ENCODE measurements around the gene SCFD2.
"Not testable (repeated sequence)": the region's sequence is repeated elsewhere in the genome, so short reads cannot be mapped to it uniquely, and the experiment has no call there.

The SCFD2 gene

DNA sequence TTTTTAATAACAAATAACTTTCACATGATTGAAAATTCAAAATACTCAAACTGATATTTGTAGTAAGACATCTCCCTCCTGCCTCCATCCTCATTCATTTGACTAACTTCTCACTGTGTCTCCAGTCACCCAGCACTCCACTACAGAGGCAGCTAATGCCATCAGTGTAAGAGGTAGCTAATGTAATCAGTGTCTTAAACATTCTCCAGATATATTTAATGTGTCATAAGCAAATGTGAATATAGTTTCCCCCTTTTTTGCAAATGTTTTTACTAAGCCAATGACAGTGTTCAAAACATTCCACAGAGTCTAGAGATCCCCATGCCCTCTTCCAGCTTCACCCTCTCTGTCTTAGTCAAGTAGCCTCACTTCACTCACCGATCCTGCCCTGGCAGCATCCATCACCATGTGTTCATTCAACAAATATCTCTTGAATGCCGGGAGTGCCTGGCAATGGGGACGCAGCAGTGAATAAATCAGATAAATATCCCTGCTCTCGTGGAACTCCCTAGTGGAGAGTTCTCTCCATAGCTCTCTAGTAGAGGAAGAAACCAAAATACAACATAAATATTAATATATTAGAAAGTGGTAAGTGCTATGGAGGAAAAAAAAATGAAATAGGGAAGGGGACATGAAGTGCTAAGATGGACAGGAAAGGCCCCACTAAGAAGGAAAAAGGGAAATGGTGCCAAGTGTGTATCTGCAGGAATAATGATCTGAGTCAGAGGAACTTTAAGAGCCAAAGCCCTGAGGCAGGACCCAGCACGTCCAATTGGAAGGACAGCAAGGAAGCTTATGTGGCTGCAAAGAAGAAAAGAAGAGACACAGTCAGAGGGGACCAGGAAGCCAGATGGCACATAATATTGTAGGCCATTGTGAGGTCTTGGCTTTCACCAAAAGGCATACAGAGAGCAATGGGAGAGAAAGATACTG is 18.7 kb downstream of the SCFD2 start:
- H3K27me3 ChIP-seq (ENCODE audit: insufficient read depth, low read length, poor library complexity), result no peaks in the 10 kb centered on the region
- H3K27ac ChIP-seq (ENCODE audit: low read length), result no peak overlapping the region
- H3K4me1 ChIP-seq (ENCODE audit: insufficient read depth, low read length), result no peaks in the 10 kb centered on the region
- ATAC-seq (ENCODE audit: insufficient read depth, low read depth) (no peak), DNase-seq (no peak)
- TF ChIP-seq CTCF (IDR thresholded peaks at IDR 0.05; ENCODE audit: borderline replicate concordance, extremely low read depth, low read length, poor library complexity, severe bottlenecking), result no peak
- TF ChIP-seq EZH2 (IDR thresholded peaks at IDR 0.05; ENCODE audit: borderline replicate concordance, low read depth, low read length, severe bottlenecking), result no peak
- H3K9ac ChIP-seq (ENCODE audit: low read depth, low read length), result no peak overlapping the region
- H3K36me3 ChIP-seq (ENCODE audit: insufficient read depth, low read length), result peaks cover 31% of the 10 kb centered on the region
- H3K4me3 ChIP-seq (ENCODE audit: low read depth in 1 of 2, low read length in 2 of 2), result no peak overlapping the region
- no peaks in the 10 kb centered on the region for H3K9me3 ChIP-seq (ENCODE audit: insufficient read depth, low read length, severe bottlenecking)
- H2AFZ ChIP-seq (ENCODE audit: low read depth, low read length), result no peak overlapping the region
- H3K4me2 ChIP-seq (ENCODE audit: insufficient read depth, low read length), result no peak overlapping the region
- no peaks in the 10 kb centered on the region for H3K79me2 ChIP-seq (ENCODE audit: insufficient read depth, low read length)
- H4K20me1 ChIP-seq (ENCODE audit: insufficient read depth, low read length), result no peaks in the 10 kb centered on the region

DNA sequence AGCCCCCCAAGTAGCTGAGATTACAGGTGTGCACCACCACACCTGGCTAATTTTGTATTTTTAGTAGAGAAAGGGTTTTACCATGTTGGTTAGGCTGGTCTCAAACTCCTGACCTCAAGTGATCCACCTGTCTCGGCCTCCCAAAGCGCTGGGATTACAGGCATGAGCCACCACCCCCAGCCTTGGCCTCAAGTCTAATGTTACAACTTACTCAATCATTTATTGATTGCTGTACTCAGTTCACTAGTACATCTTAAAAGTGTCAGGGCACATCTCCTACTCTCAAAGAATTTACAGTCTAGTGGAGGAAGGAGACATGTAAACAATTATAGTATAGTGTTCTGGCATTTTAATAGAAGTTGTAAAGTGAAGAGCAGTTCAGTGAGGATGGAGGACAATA is 19.5 kb downstream of the SCFD2 start:
- peaks cover 31% of the 10 kb centered on the region for H3K36me3 ChIP-seq (ENCODE audit: insufficient read depth, low read length)
- H2AFZ ChIP-seq (ENCODE audit: low read depth, low read length); H3K27me3 ChIP-seq (ENCODE audit: insufficient read depth, low read length, poor library complexity); H3K4me2 ChIP-seq (ENCODE audit: insufficient read depth, low read length); H3K9me3 ChIP-seq (ENCODE audit: insufficient read depth, low read length, severe bottlenecking); DNase-seq; H3K79me2 ChIP-seq (ENCODE audit: insufficient read depth, low read length); H3K4me3 ChIP-seq (ENCODE audit: low read depth in 1 of 2, low read length in 2 of 2); ATAC-seq (ENCODE audit: insufficient read depth, low read depth); H4K20me1 ChIP-seq (ENCODE audit: insufficient read depth, low read length); H3K4me1 ChIP-seq (ENCODE audit: insufficient read depth, low read length); H3K27ac ChIP-seq (ENCODE audit: low read length); H3K9ac ChIP-seq (ENCODE audit: low read depth, low read length): not testable (repeated sequence)

GRCh38 chr4:53340145-53340544 is 25.7 kb downstream of the SCFD2 start:
- not testable (repeated sequence) for H3K79me2 ChIP-seq (ENCODE audit: insufficient read depth, low read length)

DNA sequence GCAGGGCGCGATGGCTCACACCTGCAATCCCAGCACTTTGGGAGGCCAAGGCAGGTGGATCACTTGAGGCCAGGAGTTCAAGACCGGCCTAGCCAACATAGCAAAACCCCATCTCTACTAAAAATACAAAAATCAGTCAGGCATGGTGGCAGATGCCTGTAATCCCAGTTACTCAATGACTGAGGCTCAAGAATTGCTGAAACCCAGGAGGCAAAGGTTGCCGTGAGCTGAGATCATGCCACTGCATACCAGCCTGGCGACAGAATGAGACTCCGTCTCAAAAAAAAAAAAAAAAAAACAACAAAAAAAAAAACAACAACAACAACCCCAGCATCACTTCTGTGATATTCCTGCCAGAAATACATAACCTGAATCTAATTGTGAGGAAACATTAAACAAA is 30.9 kb downstream of the SCFD2 start:
- H3K4me2 ChIP-seq (ENCODE audit: insufficient read depth, low read length); H3K4me1 ChIP-seq (ENCODE audit: insufficient read depth, low read length); H3K4me3 ChIP-seq (ENCODE audit: low read depth in 1 of 2, low read length in 2 of 2); H2AFZ ChIP-seq (ENCODE audit: low read depth, low read length); H3K9me3 ChIP-seq (ENCODE audit: insufficient read depth, low read length, severe bottlenecking); H3K36me3 ChIP-seq (ENCODE audit: insufficient read depth, low read length); H4K20me1 ChIP-seq (ENCODE audit: insufficient read depth, low read length); H3K27me3 ChIP-seq (ENCODE audit: insufficient read depth, low read length, poor library complexity); H3K79me2 ChIP-seq (ENCODE audit: insufficient read depth, low read length); H3K9ac ChIP-seq (ENCODE audit: low read depth, low read length); H3K27ac ChIP-seq (ENCODE audit: low read length); ATAC-seq (ENCODE audit: insufficient read depth, low read depth); DNase-seq: not testable (repeated sequence)

More at GRCh38 chr4:53340145-53340544, 25.7 kb downstream of the SCFD2 start:
- not testable (repeated sequence) for H3K9me3 ChIP-seq (ENCODE audit: insufficient read depth, low read length, severe bottlenecking); H3K27me3 ChIP-seq (ENCODE audit: insufficient read depth, low read length, poor library complexity); H3K4me2 ChIP-seq (ENCODE audit: insufficient read depth, low read length); H3K27ac ChIP-seq (ENCODE audit: low read length); H2AFZ ChIP-seq (ENCODE audit: low read depth, low read length); H4K20me1 ChIP-seq (ENCODE audit: insufficient read depth, low read length); DNase-seq; ATAC-seq (ENCODE audit: insufficient read depth, low read depth); H3K36me3 ChIP-seq (ENCODE audit: insufficient read depth, low read length); H3K4me1 ChIP-seq (ENCODE audit: insufficient read depth, low read length); H3K4me3 ChIP-seq (ENCODE audit: low read depth in 1 of 2, low read length in 2 of 2); H3K9ac ChIP-seq (ENCODE audit: low read depth, low read length)

DNA sequence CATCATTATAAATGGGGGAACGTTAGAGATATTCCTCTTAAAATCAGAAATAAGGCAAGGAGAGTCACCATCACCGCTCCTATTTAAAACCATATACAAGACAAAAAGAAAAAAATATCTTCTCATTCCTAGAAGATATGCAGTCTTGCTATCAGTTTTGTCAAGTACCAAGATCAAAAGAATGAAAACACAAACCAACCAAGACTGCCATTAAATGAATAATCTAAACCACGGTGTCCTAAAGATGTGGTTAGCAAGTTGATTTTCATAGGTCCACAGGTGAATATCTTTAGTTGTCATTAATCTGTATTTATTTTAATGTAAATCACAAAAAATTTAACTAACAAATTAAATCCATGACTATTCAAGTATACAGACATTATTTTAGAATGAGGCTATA is 39.3 kb downstream of the SCFD2 start:
- ATAC-seq (ENCODE audit: insufficient read depth, low read depth) (no peak), DNase-seq (no peak)
- Histone ChIP-seq H3K9me3 (ENCODE audit: insufficient read depth, low read length, severe bottlenecking) (no peaks in the 10 kb centered on the region), H3K36me3 (ENCODE audit: insufficient read depth, low read length) (peaks cover 5% of the 10 kb centered on the region; the same call in 1 of the 2 replicates), H3K27me3 (ENCODE audit: insufficient read depth, low read length, poor library complexity) (no peaks in the 10 kb centered on the region), H3K27ac (ENCODE audit: low read length) (no peak overlapping the region), H3K9ac (ENCODE audit: low read depth, low read length) (no peak overlapping the region), H4K20me1 (ENCODE audit: insufficient read depth, low read length) (peaks cover 14% of the 10 kb centered on the region; the same call in 1 of the 2 replicates), H3K4me1 (ENCODE audit: insufficient read depth, low read length) (0 out of 2 replicates have a peak, but pooled peaks cover under 1% of the 10 kb centered on the region), H2AFZ (ENCODE audit: low read depth, low read length) (no peak overlapping the region), H3K79me2 (ENCODE audit: insufficient read depth, low read length) (peaks cover 4% of the 10 kb centered on the region; the same call in 1 of the 2 replicates), H3K4me2 (ENCODE audit: insufficient read depth, low read length) (no peak overlapping the region), H3K4me3 (ENCODE audit: low read depth in 1 of 2, low read length in 2 of 2) (no peak overlapping the region)
- TF ChIP-seq EZH2 (IDR thresholded peaks at IDR 0.05; ENCODE audit: borderline replicate concordance, low read depth, low read length, severe bottlenecking), result no peak
- no peak for TF ChIP-seq CTCF (IDR thresholded peaks at IDR 0.05; ENCODE audit: borderline replicate concordance, extremely low read depth, low read length, poor library complexity, severe bottlenecking)

Data from DND-41 (cell line).